GM21619 (cell line): ENCODE measurements around the gene RALGPS2.
"Not testable (repeated sequence)": the region's sequence is repeated elsewhere in the genome, so short reads cannot be mapped to it uniquely, and the experiment has no call there.

ENCODE experiments used
- ATAC-seq: cut with Tn5 transposase; IDR thresholded peaks from one replicate; pipeline ENCODE4 v1.9.1; 2021; ENCODE audit not compliant: unreplicated experiment

Gene RALGPS2

GRCh38 chr1:178940068-178940765 is 215.2 kb downstream of the RALGPS2 start:
- no peak for ATAC-seq

GRCh38 chr1:178941261-178941689 is 216.2 kb downstream of the RALGPS2 start:
- ATAC-seq: no peak

DNA sequence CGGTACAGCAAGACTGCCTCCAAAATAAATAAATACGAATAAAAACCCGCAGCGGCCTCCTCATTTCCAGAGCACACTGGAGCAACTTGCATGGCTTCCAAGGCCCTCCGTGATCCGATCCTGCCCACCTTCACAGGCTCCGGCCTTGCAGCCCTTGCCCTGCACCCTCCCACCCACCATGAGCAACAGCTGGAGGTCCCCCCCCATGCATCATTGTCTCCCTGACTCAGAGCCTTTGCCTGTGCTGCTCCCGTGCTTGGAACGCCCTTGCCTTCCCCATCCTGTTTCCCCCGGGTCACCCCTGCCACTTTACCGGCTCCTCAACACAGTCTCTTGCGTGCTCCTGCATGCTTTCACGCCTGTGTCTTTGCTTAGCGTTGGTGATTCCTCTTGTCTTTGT is 216.8 kb downstream of the RALGPS2 start:
- no peak for ATAC-seq

DNA sequence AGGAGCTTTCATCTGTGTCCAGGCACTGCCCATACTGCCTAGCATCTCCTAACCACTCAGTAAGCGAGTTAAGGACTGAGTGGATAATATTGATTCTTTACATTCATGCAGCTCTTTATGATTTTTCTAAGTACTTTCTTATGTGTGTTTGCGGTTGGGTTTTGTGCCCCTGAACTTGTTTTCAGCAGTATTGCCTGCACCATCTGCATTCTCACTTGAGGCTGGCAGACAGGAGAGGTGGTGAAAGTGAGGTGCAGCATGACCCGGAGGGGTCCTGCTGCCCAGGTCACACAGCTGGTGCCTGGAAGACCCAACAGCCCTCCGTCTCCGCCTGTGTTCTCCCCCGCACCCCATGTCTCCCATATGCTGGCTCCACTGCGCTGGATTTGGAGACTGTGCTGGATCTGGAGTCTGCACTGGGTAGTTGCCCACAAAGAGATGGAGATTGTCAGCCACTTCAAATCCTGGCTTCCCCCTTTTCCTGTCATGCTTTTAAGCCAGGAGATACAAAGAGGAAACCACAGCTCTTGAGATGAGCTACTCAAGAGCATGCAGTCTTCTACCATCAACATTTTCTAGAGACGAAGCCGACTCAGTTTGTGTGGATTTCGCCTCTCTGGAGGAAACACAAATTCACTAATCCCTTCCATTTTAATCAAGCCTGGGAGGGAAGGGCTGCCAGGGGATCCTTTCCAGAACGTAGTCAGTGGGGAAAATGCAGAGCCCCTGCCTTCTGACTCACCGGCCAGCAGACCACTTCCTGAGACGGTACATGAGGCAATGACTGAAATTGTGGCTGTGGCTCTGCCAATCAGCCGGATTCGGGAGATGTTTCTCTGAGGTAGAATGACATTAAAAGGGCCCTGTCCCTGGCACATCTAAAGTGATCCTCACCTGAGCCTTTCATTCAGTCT is 217.5 kb downstream of the RALGPS2 start:
- no peak for ATAC-seq

- ATAC-seq: no peak
Observed at GRCh38 chr1:178944729-178945128, 219.7 kb downstream of the RALGPS2 start.

DNA sequence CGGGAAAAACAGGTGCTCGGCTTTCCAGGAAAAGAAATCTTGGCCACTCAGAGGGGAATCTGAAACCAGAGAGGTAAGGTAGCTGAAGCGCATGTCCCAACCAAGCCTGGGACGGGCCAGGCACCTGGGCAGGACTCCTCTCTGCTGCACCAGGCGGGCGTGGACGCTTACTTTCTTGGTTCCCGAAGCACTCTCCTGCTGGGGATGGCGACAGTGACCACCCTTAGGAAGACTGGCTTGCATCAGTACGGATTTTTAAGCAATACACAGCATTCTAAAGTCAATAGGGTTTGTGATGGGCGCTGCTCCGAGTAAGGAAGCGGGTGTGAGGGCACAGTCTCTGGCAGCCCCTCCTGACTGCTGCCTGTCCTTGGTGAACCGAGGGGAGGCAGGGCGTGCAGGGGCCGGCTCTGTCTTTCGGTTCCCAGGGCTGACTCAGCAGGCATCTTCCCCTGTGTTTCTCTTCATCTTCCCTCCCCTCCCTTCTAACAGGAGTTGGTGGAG is 220.8 kb downstream of the RALGPS2 start:
- no peak for ATAC-seq

- ATAC-seq: no peak
Observed at GRCh38 chr1:178946416-178946815, 221.4 kb downstream of the RALGPS2 start.

DNA sequence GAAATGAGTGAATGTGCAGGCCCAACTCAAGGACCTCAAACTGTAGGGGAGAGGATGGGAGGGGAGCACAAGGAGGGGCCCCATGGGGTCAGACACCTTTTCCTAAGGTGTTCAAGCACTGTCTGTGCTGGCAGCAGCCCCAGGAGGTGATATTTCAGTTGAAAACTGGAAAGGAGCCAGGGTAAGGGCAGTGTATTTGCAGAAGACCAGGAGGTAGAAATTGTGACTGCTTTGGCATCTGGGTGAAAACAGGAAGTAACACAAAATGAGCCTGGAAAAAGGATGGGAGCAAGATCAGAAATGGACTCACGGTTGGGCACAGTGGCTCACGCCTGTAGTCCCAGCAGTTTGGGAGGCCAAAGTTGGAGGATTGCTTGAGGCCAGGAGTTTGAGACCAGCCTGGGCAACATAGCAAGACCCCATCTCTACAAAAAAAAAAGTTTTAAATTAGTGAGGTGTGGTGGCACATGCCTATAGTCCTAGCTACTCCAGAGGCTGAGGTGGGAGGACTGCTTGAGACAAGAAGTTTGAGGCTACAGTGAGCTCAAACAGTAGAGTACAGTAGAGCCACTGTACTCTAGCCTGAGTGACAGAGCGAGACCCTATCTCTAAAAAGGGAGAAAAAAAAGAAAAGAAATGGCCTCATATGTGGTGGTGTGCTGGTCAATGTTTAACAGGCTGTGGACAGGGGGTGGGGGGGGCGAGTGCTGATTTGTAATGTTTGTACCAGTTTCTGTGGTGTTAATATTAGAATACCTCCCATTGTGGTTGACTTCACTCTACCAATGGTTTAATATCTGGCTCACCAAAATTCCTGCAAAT is 222.0 kb downstream of the RALGPS2 start:
- ATAC-seq: no peak

GRCh38 chr1:178947677-178947981 is 222.6 kb downstream of the RALGPS2 start:
- no peak for ATAC-seq

GRCh38 chr1:178948676-178949075 is 223.6 kb downstream of the RALGPS2 start:
- ATAC-seq: no peak

DNA sequence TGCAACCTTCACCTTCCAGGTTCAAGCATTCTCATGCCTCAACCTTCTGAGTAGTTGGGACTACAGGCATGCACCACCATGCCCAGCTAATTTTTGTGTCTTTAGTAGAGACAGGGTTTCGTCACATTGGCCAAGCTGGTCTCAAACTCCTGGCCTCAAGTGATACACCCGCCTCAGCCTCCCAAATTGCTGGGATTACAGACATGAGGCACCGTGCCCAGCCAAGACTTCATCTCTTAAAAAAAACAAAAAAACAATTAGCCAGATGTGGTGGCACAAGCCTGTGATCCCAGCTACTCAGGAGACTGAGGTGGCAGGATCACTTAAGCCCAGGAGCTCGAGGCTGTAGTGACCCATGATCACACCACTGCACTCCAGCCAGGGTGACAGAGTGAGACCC is 224.8 kb downstream of the RALGPS2 start:
- not testable (repeated sequence) for ATAC-seq

DNA sequence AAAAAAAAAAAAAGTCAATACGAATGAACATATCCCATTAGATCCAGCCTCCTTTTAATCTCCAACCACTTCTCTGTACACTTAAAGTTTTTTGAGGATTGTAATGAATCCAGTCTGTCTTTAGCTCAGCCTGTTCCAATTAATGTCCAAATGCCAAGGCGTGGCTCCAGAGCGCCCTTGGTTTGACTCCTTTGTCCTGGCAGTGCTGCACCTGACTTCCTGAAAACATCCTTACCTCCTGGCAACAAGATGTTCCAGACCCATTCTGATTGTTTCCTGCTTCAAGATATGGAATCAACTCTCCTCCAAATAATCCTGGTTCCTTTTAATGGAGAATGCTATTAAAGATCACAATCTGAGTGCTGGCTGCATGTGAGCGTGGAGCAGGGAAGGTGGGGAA is 226.6 kb downstream of the RALGPS2 start:
- no peak for ATAC-seq

- ATAC-seq: no peak
Observed at GRCh38 chr1:178953034-178953433, 228.0 kb downstream of the RALGPS2 start.

DNA sequence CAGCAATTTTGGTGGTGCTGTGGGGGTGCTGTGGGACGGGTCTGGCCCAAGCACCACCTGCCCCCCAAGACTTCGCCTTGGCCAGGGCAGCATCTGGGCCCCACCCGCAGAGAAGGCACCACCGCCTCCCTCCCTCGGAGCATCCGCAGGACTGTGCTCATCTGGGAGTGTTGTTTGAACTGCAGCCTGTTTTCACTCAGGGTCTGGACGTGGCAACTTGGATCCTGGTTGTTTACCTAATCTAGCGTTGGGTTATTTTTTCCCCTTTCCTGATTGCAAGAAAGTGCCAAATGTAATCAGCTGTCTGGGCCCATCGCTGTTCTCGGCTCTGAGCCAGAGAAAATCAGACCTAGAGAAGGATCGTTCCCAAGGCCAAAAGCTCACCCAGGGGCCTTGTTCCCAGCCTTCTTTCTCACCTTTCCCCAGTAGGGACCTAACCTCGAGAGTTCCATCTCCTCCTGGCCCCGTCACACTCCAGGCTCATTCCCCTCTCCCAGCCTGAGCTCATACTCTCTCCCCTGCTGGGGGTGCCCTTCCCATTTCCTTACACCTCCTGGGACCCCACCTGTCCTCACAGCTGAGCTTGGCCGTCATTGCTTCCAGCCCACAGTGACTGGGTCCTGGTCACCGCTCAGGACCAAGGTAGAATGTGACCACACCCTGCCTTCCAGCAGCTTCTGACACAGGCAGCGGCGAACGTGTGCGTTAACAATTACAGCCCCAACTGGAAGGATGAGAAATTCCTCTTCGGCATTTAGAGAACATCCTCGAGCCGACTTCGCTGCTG is 228.7 kb downstream of the RALGPS2 start:
- ATAC-seq: no peak

DNA sequence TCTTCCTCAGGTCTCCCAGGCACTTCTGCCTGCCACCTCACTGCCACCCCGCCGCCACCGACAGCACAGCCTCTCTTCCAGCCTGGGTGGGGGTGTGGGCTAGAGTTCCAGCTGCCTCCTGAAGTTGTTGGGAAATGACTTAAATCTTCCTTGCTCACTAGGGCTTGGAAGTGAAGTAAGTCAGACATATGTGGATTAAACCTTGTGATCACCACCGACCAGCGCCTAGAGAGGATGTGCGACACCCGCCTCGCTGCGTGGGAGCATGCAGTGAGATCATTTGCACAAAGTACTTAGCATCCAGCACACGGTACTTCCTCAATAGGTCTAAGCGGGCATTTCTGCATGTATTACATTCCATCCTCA is 229.3 kb downstream of the RALGPS2 start:
- ATAC-seq: no peak

GRCh38 chr1:178954937-178955336 is 229.9 kb downstream of the RALGPS2 start:
- no peak for ATAC-seq

DNA sequence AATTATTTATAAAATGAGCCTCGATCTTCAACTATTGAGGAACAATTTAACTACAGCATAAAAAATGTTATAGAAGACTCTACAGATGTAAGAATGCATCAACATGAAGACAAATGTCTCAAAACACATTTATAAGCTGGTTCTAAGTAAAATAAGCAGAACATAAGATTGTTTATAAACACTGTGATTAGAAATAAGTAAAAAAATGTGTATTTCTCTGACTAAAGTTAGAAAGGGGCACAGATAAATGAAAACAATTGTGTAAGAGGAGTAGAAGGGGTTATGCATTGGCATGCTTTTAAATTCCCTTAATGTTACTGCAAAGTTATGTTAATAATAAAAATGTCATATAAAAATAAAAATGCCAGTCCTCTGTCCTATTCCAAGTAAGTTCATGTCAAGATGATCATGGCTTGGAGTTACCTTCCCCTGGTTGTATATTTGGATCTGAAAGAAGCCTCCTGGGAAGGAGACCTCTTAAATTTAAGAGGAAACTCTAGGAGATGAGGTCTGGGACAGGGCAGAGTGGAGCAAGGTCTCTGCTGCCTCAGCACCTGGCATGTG is 230.4 kb downstream of the RALGPS2 start:
- ATAC-seq: no peak

DNA sequence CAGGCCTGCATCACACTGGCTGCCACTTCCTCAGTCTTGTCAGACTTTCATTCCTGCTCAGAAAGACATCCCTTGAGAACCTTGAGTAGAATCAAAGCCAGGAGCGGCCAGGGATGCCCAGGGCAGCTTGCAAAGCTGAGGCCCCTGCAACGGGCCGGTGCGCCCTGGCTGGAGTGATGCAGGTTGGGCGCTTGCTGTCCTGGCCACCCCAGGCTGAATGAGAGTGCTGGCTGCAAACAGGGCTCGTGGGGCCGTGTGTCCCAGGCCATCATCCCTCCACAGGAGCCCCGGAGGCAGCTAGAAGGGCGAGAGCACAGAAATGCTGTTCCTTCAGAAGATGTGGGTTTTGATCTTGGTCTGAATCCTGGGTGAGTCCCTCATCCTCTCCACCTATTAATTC is 233.4 kb downstream of the RALGPS2 start:
- ATAC-seq: no peak

- ATAC-seq: no peak
Observed at GRCh38 chr1:178959543-178960460, 234.8 kb downstream of the RALGPS2 start.
